ENCODE data around the gene SCFD2. TPM values are rescaled to one million over a fixed set of nuclear protein-coding genes. Genes with fewer than 3 reads are reported as not detected.

Gene SCFD2
- total RNA-seq, 4 donors from 2014 or later, result 24.7 to 49.2 (median 33.9) TPM

- no peaks in the 10 kb centered on the region for H3K27me3 ChIP-seq
- H3K4me3 ChIP-seq, result no peak overlapping the region
- no peaks in the 10 kb centered on the region for H3K9me3 ChIP-seq
- H3K27ac ChIP-seq, result no peak overlapping the region
- 93 to 96% methylated on average over 3 of the region's 3 CpGs for WGBS, 2 donors
- no peak for DNase-seq (ENCODE audit: low spot score in 2 of 2)
- H3K4me1 ChIP-seq, result peaks cover 0 to 48% (median 3%) of the 10 kb centered on the region in 4 donors
- no peaks in the 10 kb centered on the region for H3K36me3 ChIP-seq
- TF ChIP-seq POLR2A (IDR thresholded peaks at IDR 0.05) (no peak), EP300 (IDR thresholded peaks at IDR 0.05) (no peak), CTCF (IDR thresholded peaks at IDR 0.05) (no peak)
These were observed 347.4 kb downstream of the SCFD2 start for GRCh38 chr4:53018471-53018870.

GRCh38 chr4:53016099-53016820, 349.6 kb downstream of the SCFD2 start:
- no peak for TF ChIP-seq EP300 (IDR thresholded peaks at IDR 0.05)
- no peak for TF ChIP-seq POLR2A (IDR thresholded peaks at IDR 0.05)
- no peak for TF ChIP-seq CTCF (IDR thresholded peaks at IDR 0.05)
- no peak for DNase-seq (ENCODE audit: low spot score in 2 of 2)
- Histone ChIP-seq H3K27ac (peak overlapping the region in 1 of 4 donors; percentile 17), H3K4me1 (peaks cover 0 to 57% (median 3%) of the 10 kb centered on the region in 4 donors), H3K9me3 (no peaks in the 10 kb centered on the region), H3K4me3 (no peak overlapping the region), H3K36me3 (no peaks in the 10 kb centered on the region), H3K27me3 (no peaks in the 10 kb centered on the region)
- WGBS, 2 donors, result 70 to 76% methylated on average over 5 of the region's 5 CpGs

- H3K36me3 ChIP-seq, result no peaks in the 10 kb centered on the region
- peak in 1 of 2 donors; percentile 34 for DNase-seq (ENCODE audit: low spot score in 2 of 2)
- H3K9me3 ChIP-seq, result no peaks in the 10 kb centered on the region
- 29 to 31% methylated on average over 5 of the region's 5 CpGs for WGBS, 2 donors
- H3K4me1 ChIP-seq, result peaks cover 0 to 61% (median 3%) of the 10 kb centered on the region in 4 donors
- H3K27ac ChIP-seq, result peak overlapping the region in 1 of 4 donors; percentile 17
- no peaks in the 10 kb centered on the region for H3K27me3 ChIP-seq
- TF ChIP-seq EP300 (IDR thresholded peaks at IDR 0.05), result no peak
- TF ChIP-seq POLR2A (IDR thresholded peaks at IDR 0.05), result no peak
- TF ChIP-seq CTCF (IDR thresholded peaks at IDR 0.05), result peak; percentile 40 to 62 (median 42)
- H3K4me3 ChIP-seq, result no peak overlapping the region
These were observed 350.2 kb downstream of the SCFD2 start for GRCh38 chr4:53015681-53016080.

GRCh38 chr4:53014881-53015280, 351.0 kb downstream of the SCFD2 start:
- TF ChIP-seq CTCF (IDR thresholded peaks at IDR 0.05) (no peak), EP300 (IDR thresholded peaks at IDR 0.05) (no peak), POLR2A (IDR thresholded peaks at IDR 0.05) (no peak)
- 64 to 77% methylated on average over 2 of the region's 2 CpGs for WGBS, 2 donors
- Histone ChIP-seq H3K27me3 (no peaks in the 10 kb centered on the region), H3K4me1 (peaks cover 0 to 62% (median 2%) of the 10 kb centered on the region in 4 donors), H3K9me3 (no peaks in the 10 kb centered on the region), H3K36me3 (no peaks in the 10 kb centered on the region), H3K27ac (no peak overlapping the region), H3K4me3 (no peak overlapping the region)
- no peak for DNase-seq (ENCODE audit: low spot score in 2 of 2)
